DOHH2 (cell line): ENCODE measurements around the gene MYLK.
"Not testable (repeated sequence)": the region's sequence is repeated elsewhere in the genome, so short reads cannot be mapped to it uniquely, and the experiment has no call there.

Source experiments
- H3F3A ChIP-seq: fragments of 200-600 bp; sonication (generic), shearing (Covaris generic); 2 replicates; pipeline ENCODE4 v1.6.0; 2016; ENCODE audit warnings: antibody characterized with exemption, mild to moderate bottlenecking; ENCODE audit not compliant: control insufficient read depth, insufficient read depth
- H3K27ac ChIP-seq: fragments of 200-600 bp; sonication (generic); 2 replicates; pipeline ENCODE4 v1.5.1; 2014; ENCODE audit warnings: low read depth, mild to moderate bottlenecking, low read length, moderate library complexity
- H3K27me3 ChIP-seq: fragments of 200-600 bp; sonication (generic); 2 replicates; pipeline ENCODE4 v1.6.1; 2014; ENCODE audit warnings: mild to moderate bottlenecking, low read length, mixed read lengths; ENCODE audit not compliant: control insufficient read depth
- H3K36me3 ChIP-seq: fragments of 200-600 bp; sonication (generic); 2 replicates; pipeline ENCODE4 v1.6.1; 2014; ENCODE audit warnings: mild to moderate bottlenecking, low read length, moderate library complexity, mixed read lengths; ENCODE audit not compliant: control insufficient read depth
- H3K4me1 ChIP-seq: fragments of 200-600 bp; sonication (generic); 2 replicates; pipeline ENCODE4 v1.6.1; 2014; ENCODE audit warnings: mild to moderate bottlenecking, low read length, mixed read lengths; ENCODE audit not compliant: control insufficient read depth
- H3K4me2 ChIP-seq: fragments of 200-600 bp; sonication (generic); 2 replicates; pipeline ENCODE4 v1.6.0; 2014; ENCODE audit warnings: mild to moderate bottlenecking, low read length, moderate library complexity
- H3K4me3 ChIP-seq: fragments of 200-600 bp; sonication (generic); 2 replicates; pipeline ENCODE4 v1.5.1; 2014; ENCODE audit warnings: mild to moderate bottlenecking, low read length, mixed read lengths
- H3K79me2 ChIP-seq: fragments of 200-600 bp; sonication (generic); 2 replicates; pipeline ENCODE4 v1.6.1; 2014; ENCODE audit warnings: mild to moderate bottlenecking, low read length, mixed read lengths; ENCODE audit not compliant: control insufficient read depth
- H3K9me2 ChIP-seq: fragments of 200-600 bp; sonication (generic); replicated peaks from 2 replicates; pipeline ENCODE4 v1.6.1; 2014; ENCODE audit warnings: mild to moderate bottlenecking, low read length, mixed read lengths; ENCODE audit not compliant: control insufficient read depth
- H3K9me3 ChIP-seq: fragments of 200-600 bp; sonication (generic); 2 replicates; pipeline ENCODE4 v1.6.1; 2014; ENCODE audit warnings: antibody characterized with exemption, low read length, mixed read lengths; ENCODE audit not compliant: control insufficient read depth, insufficient read depth
- H4K20me1 ChIP-seq: fragments of 200-600 bp; sonication (generic); 2 replicates; pipeline ENCODE4 v1.6.0; 2014; ENCODE audit warnings: low read depth, mild to moderate bottlenecking, antibody characterized with exemption, low read length, moderate library complexity; ENCODE audit not compliant: control insufficient read depth, insufficient read depth
- CTCF ChIP-seq: fragments of 200-600 bp; sonication (generic); IDR thresholded peaks from one replicate; pipeline ENCODE4 v1.5.1; 2014; ENCODE audit warnings: antibody characterized with exemption, mild to moderate bottlenecking, low read depth, low read length; ENCODE audit not compliant: poor library complexity, severe bottlenecking
- EZH2phosphoT487 ChIP-seq: fragments of 200-600 bp; sonication (generic); IDR thresholded peaks from 2 replicates; pipeline ENCODE4 v1.6.1; 2017; ENCODE audit warnings: borderline replicate concordance, mild to moderate bottlenecking, antibody characterized with exemption, low read length, moderate library complexity, mixed read lengths

Gene MYLK

GRCh38 chr3:123899300-123899865 is 15.3 kb upstream of the MYLK start:
- H3K4me1 ChIP-seq, result no peaks in the 10 kb centered on the region
- H3K27ac ChIP-seq, result no peak overlapping the region
- no peaks in the 10 kb centered on the region for H3K36me3 ChIP-seq
- no peaks in the 10 kb centered on the region for H3K9me2 ChIP-seq
- no peak overlapping the region for H3K4me3 ChIP-seq
- peaks cover under 1% of the 10 kb centered on the region; the same call in 1 of the 2 replicates for H3K9me3 ChIP-seq
- no peak overlapping the region for H3K4me2 ChIP-seq
- H3K27me3 ChIP-seq, result no peaks in the 10 kb centered on the region
- H4K20me1 ChIP-seq, result no peaks in the 10 kb centered on the region
- TF ChIP-seq EZH2phosphoT487, result no peak
- no peaks in the 10 kb centered on the region for H3F3A ChIP-seq
- H3K79me2 ChIP-seq, result no peaks in the 10 kb centered on the region

- no peak for TF ChIP-seq CTCF
- no peak for TF ChIP-seq EZH2phosphoT487
- peaks cover 6% of the 10 kb centered on the region for H3K9me3 ChIP-seq
- H3K4me3 ChIP-seq, result no peak overlapping the region
Measured at GRCh38 chr3:123893012-123893411, 8.9 kb upstream of the MYLK start.

GRCh38 chr3:123892195-123892594 is 8.1 kb upstream of the MYLK start:
- Histone ChIP-seq H3K79me2 (no peaks in the 10 kb centered on the region), H3F3A (no peaks in the 10 kb centered on the region), H3K9me2 (no peaks in the 10 kb centered on the region), H3K9me3 (peaks cover 6% of the 10 kb centered on the region), H3K4me2 (no peak overlapping the region), H4K20me1 (no peaks in the 10 kb centered on the region), H3K27me3 (no peaks in the 10 kb centered on the region), H3K36me3 (no peaks in the 10 kb centered on the region), H3K4me3 (no peak overlapping the region), H3K4me1 (no peaks in the 10 kb centered on the region), H3K27ac (no peak overlapping the region)
- TF ChIP-seq CTCF, result no peak

More at GRCh38 chr3:123893012-123893411, 8.9 kb upstream of the MYLK start:
- Histone ChIP-seq H3K36me3 (no peaks in the 10 kb centered on the region), H3K4me2 (no peak overlapping the region), H3K27me3 (no peaks in the 10 kb centered on the region), H3K27ac (no peak overlapping the region), H3F3A (no peaks in the 10 kb centered on the region), H3K9me2 (no peaks in the 10 kb centered on the region), H3K79me2 (no peaks in the 10 kb centered on the region), H3K4me1 (no peaks in the 10 kb centered on the region), H4K20me1 (no peaks in the 10 kb centered on the region)

- H3K4me3 ChIP-seq, H3K79me2 ChIP-seq, H3F3A ChIP-seq, H3K9me2 ChIP-seq, H3K27ac ChIP-seq, H4K20me1 ChIP-seq, H3K9me3 ChIP-seq, H3K4me2 ChIP-seq, H3K27me3 ChIP-seq, H3K4me1 ChIP-seq, H3K36me3 ChIP-seq: not testable (repeated sequence)
Measured at GRCh38 chr3:123890991-123891390, 6.9 kb upstream of the MYLK start.

- H3K9me2 ChIP-seq, H3K9me3 ChIP-seq, H4K20me1 ChIP-seq, H3K27me3 ChIP-seq, H3K4me1 ChIP-seq, H3K36me3 ChIP-seq, H3K27ac ChIP-seq, H3K4me3 ChIP-seq, H3F3A ChIP-seq, H3K79me2 ChIP-seq, H3K4me2 ChIP-seq: not testable (repeated sequence)
Measured at GRCh38 chr3:123890162-123890561, 6.0 kb upstream of the MYLK start.
